ENCODE measurements around the gene OBI1. TPM values are rescaled to one million over a fixed set of nuclear protein-coding genes. Genes with fewer than 3 reads are reported as not detected.

Gene OBI1
- total and polyA plus RNA-seq, 9 of the 15 experiments (the other 6 are each of a cell fraction or from before 2014, with no cell fraction given) = 8.7 to 18.4 (median 14.2) TPM

GRCh38 chr13:78680576-78681350 lies 21.8 kb upstream of the OBI1 start:
- BruUV-seq (replicated peaks) = no TSS peak
- H2AFZ ChIP-seq (ENCODE audit: low read depth, low read length) = no peak overlapping the region
- ChIA-PET CTCF (ENCODE audit: low intra/inter-chr PET ratio) (no interaction called here), POLR2A (no interaction called here)
- no peak overlapping the region for H3K4me3 ChIP-seq
- H3K9me1 ChIP-seq (ENCODE audit: control insufficient read depth, insufficient read depth, low read length) = no peaks in the 10 kb centered on the region
- in situ Hi-C loops (cut with MboI) (no loop called here), intact Hi-C loops (cut with micrococcal nuclease) (no loop called here)
- no peak overlapping the region for H3K9ac ChIP-seq (ENCODE audit: insufficient read depth in 1 of 2, low read depth in 2 of 2, low read length in 2 of 2)
- no peaks in the 10 kb centered on the region for H3K4me1 ChIP-seq (replicated peaks in 1 of 2; ENCODE audit: control insufficient read depth in 2 of 2, insufficient read depth in 2 of 2, low read length in 2 of 2)
- no peak overlapping the region for H3K4me2 ChIP-seq (ENCODE audit: insufficient read depth, low read length)
- TF ChIP-seq MTF1 (CRISPR knock-in tag; IDR thresholded peaks at IDR 0.05; ENCODE audit: borderline replicate concordance) (no peak), FOXJ3 (CRISPR knock-in tag; IDR thresholded peaks at IDR 0.05) (no peak), ETV5 (CRISPR knock-in tag; IDR thresholded peaks at IDR 0.05; ENCODE audit: low read depth) (no peak)
- no peaks in the 10 kb centered on the region for H3K9me3 ChIP-seq (replicated peaks; ENCODE audit: control insufficient read depth, insufficient read depth, low read depth, low read length)
- no peak for DNase-seq (ENCODE audit: extremely low read depth in 1 of 4, low spot score in 3 of 4)
- no peaks in the 10 kb centered on the region for H3K36me3 ChIP-seq (ENCODE audit: control insufficient read depth, insufficient read depth, low read length)
- H3K27me3 ChIP-seq (ENCODE audit: control insufficient read depth in 2 of 2, insufficient read depth in 2 of 2, low read length in 2 of 2) = no peaks in the 10 kb centered on the region; a peak in 1 of 5 replicates
- no peaks in the 10 kb centered on the region for H3K79me2 ChIP-seq (ENCODE audit: control insufficient read depth, insufficient read depth, low read length)
- 0% methylated on average over 6 of the region's 6 CpGs for WGBS (ENCODE audit: insufficient coverage, low coverage, missing lambda C conversion rate)
- H4K20me1 ChIP-seq (replicated peaks; ENCODE audit: control insufficient read depth, insufficient read depth, low read length) = no peaks in the 10 kb centered on the region
- H3K27ac ChIP-seq (ENCODE audit: extremely low read depth, low read depth, low read length) = no peak overlapping the region
- no peak for FAIRE-seq
- no peak for ATAC-seq

GRCh38 chr13:78680115-78680561 lies 21.2 kb upstream of the OBI1 start:
- ChIA-PET CTCF (ENCODE audit: low intra/inter-chr PET ratio) (no interaction called here), POLR2A (no interaction called here)
- intact Hi-C loops (cut with micrococcal nuclease) = no loop called here

More at GRCh38 chr13:78680115-78680561, 21.2 kb upstream of the OBI1 start:
- H3K9me1 ChIP-seq (ENCODE audit: control insufficient read depth, insufficient read depth, low read length) = no peaks in the 10 kb centered on the region
- TF ChIP-seq ZNF77 (CRISPR knock-in tag; IDR thresholded peaks at IDR 0.05) (no peak), ZNF398 (CRISPR knock-in tag; IDR thresholded peaks at IDR 0.05) (no peak), ZNF239 (CRISPR knock-in tag; IDR thresholded peaks at IDR 0.05) (no peak), ZBTB2 (IDR thresholded peaks at IDR 0.05) (no peak), HDAC1 (IDR thresholded peaks at IDR 0.05) (no peak), C11orf30 (IDR thresholded peaks at IDR 0.05; ENCODE audit: low read depth) (no peak)
- H3K9me3 ChIP-seq (replicated peaks; ENCODE audit: control insufficient read depth, insufficient read depth, low read depth, low read length) = no peaks in the 10 kb centered on the region
- DNase-seq (ENCODE audit: extremely low read depth in 1 of 4, low spot score in 3 of 4) = no peak
- H2AFZ ChIP-seq (ENCODE audit: low read depth, low read length) = no peak overlapping the region
- H3K4me3 ChIP-seq = no peak overlapping the region
- in situ Hi-C loops (cut with MboI) = no loop called here
- H4K20me1 ChIP-seq (replicated peaks; ENCODE audit: control insufficient read depth, insufficient read depth, low read length) = no peaks in the 10 kb centered on the region
- H3K27me3 ChIP-seq (ENCODE audit: control insufficient read depth in 2 of 2, insufficient read depth in 2 of 2, low read length in 2 of 2) = peaks cover 0 to under 1% of the 10 kb centered on the region in 2 experiments; a peak in 2 of 5 replicates
- no peak for FAIRE-seq
- BruUV-seq (replicated peaks) = no TSS peak
- H3K4me1 ChIP-seq (replicated peaks in 1 of 2; ENCODE audit: control insufficient read depth in 2 of 2, insufficient read depth in 2 of 2, low read length in 2 of 2) = no peaks in the 10 kb centered on the region
- no peak overlapping the region for H3K9ac ChIP-seq (ENCODE audit: insufficient read depth in 1 of 2, low read depth in 2 of 2, low read length in 2 of 2)
- no peak overlapping the region for H3K4me2 ChIP-seq (ENCODE audit: insufficient read depth, low read length)
- no peak overlapping the region for H3K27ac ChIP-seq (ENCODE audit: extremely low read depth, low read depth, low read length)
- no peak for ATAC-seq
- WGBS (ENCODE audit: insufficient coverage, low coverage, missing lambda C conversion rate) = under 1% methylated on average over 8 of the region's 8 CpGs
- no peaks in the 10 kb centered on the region for H3K36me3 ChIP-seq (ENCODE audit: control insufficient read depth, insufficient read depth, low read length)
- no peaks in the 10 kb centered on the region for H3K79me2 ChIP-seq (ENCODE audit: control insufficient read depth, insufficient read depth, low read length)

Data from K562 (cell line).